HG02970 (cell line): ENCODE results near the gene TC2N.
A peak's percentile ranks its signal among the peaks of the same experiment; 100 is the strongest.
"Not testable (repeated sequence)": the region's sequence is repeated elsewhere in the genome, so short reads cannot be mapped to it uniquely, and the experiment has no call there.

Experiments used
- ATAC-seq: cut with Tn5 transposase; IDR thresholded peaks from one replicate; pipeline ENCODE4 v1.9.1; 2021; ENCODE audit warnings: mild to moderate bottlenecking, moderate library complexity, moderate number of reproducible peaks; ENCODE audit not compliant: unreplicated experiment, low FRiP score

The TC2N gene

GRCh38 chr14:91835920-91836843 is 31.2 kb downstream of the TC2N start:
- peak; percentile 57 for ATAC-seq

- ATAC-seq = peak; percentile 29
These were observed 32.0 kb downstream of the TC2N start for GRCh38 chr14:91835197-91835919.

DNA sequence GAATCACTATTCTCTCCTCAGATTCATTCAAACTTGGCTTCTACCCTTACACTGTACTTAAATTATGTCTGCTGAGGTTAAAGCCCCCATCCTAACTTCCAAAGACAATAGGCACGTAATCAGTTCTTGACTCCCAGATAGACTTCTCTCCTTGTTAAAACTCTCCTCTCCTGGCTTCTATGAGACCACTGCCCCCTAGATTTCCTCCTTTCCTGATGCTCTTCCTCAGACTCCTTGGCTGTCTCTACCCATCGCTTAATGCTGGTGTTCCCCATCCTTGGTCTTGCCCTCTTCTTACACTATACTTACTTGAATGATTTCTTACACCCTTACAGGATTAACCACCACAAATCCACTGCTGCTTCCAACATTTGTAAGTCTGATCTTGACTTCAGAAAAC is 32.8 kb downstream of the TC2N start:
- no peak for ATAC-seq

DNA sequence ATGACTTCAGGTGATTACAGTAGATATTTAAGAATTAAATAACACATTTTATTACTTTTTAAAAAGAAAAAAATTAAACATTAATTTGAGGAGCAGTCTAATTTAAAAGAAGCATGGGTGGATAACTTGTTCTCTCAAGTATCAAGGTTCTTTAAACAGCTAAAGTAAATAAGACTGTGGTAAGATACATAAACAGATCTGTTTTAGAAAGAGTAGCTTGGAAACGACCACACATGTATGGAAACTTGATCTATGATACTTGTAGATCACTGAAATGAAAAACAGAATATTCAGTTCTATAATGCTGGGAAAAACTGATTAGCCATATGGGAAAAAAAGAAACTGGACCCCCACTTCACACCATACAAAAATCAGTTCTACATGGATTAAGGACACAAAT is 36.0 kb downstream of the TC2N start:
- ATAC-seq = no peak

DNA sequence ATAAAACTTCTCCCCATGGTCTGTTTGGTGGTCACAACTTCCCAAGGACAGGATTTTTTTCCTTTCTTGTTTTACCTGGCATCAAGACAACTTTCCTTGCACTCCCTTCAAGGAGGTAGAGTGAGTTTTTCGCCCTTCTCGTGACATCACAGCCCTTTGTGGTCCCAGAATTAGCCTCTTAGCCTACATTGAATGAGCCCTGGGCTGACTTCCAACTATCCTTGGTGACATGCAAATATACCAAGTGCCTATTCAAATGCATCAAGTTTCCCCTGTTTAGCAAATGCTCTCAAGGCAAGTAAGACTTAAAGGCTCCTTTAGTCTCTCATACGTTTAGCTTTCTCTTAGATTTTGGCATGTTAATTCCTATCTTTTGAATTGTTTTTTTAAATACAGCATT is 36.6 kb downstream of the TC2N start:
- peak; percentile 36 for ATAC-seq

DNA sequence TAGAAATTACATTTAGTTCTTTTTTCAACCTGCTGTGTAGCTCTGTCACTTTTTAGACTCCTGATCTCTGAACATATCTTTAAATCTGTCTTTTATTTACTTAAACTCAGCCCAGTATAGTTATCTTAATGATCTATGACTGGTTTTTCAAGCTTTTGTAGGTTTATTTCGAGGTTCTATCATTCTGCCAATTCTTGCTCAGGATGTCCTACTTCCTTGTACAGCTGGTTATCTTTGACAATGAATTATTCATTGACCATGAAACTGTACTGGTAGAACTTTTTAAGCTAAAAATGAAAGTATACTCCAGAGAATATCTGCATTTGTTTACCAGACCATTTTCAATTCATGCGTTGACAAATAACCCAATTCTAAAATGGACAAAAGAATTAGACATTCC is 37.8 kb downstream of the TC2N start:
- no peak for ATAC-seq

DNA sequence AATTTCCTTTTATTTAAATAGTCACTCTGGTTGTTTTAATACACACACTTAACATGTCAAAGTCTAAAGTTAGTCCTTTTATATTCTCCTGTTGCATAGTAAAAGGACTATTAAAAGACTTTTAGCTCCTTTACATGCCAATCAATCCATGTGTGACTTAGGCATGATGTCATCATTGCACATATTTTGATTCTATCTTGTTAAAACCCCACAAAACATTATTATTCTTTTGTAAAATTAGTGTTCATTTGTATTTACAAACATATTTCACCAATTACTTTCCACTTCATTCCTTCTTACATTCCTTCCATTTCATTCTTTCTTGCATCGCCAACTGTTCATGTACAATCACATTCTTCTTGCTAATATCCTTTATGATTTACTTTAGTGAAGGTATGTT is 39.6 kb downstream of the TC2N start:
- ATAC-seq = no peak

- ATAC-seq = no peak
These were observed 49.6 kb downstream of the TC2N start for GRCh38 chr14:91817566-91818325.

DNA sequence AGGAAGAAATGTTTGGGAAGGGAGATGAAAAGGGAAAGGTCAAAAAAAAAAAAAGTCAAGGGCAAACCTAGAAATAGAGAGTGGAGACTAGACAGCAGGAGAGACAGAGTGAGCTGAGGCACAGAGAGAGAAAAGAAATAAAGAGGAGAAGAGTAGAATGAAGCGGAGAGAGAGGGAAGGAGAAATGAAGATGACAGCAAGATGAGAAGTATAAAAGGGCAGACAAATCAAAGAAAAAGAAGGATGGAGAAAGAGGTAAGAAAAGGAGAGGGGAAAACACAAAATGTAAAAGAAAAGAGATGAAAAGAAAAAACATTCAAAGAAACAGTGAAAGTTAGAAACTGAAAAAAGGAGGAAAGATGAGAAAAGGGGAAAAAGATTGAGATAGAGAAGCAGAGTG is 53.0 kb downstream of the TC2N start:
- no peak for ATAC-seq

- ATAC-seq = no peak
These were observed 56.6 kb downstream of the TC2N start for GRCh38 chr14:91810699-91811098.

GRCh38 chr14:91806716-91807115 is 60.6 kb downstream of the TC2N start:
- no peak for ATAC-seq

DNA sequence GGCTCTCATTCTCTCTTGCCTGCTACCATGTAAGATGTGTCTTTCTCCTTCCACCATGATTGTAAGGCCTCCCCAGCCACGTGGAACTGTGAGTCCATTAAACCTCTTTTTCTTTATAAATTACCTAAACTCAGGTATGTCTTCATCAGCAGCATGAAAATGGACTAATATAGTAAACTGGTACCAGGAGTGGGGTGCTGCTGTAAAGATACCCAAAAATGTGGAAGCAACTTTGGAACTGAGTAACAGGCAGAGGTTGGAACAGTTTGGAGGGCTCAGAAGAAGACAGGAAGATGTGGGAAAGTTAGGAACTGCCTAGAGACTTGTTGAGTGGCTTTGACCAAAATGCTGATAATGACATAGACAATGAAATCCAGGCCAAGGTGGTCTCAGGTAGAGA is 61.2 kb downstream of the TC2N start:
- ATAC-seq = not testable (repeated sequence)

DNA sequence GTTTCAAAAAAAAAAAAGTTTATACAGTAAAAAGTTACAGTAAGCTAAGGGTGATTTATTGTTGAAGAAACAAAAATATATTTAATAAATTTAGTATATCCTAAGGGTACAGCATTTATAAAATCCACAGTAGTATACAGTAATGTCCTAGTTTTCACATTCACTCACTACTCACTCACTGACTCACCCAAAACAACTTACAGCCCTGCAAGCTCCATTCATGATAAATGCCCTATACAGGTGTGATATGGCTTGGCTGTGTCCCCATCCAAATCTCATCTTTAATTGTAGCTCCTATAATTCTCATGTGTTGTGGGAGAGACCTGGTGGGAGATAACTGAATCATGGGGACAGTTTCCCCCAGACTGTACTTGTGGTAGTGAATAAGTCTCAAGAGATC is 61.7 kb downstream of the TC2N start:
- no peak for ATAC-seq

DNA sequence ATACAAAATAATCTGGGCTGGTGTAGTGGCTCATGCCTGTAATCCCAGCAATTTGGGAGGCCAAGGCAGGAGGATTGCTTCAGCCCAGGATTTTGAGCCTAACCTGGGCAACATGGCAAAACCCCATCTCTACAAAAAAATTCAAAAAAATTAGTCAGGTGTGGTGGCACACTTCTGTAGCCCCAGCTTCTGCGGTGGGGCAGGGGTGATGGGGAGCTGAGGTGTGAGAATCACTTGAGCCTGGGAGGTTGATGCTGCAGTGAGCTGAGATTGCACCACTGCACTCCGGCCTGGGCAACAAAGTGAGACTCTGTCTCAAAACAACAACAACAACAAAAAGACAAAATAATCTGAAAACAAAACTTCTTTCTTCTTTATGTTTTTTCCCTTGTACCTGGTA is 66.0 kb downstream of the TC2N start:
- ATAC-seq = no peak

GRCh38 chr14:91796617-91797347 is 70.6 kb downstream of the TC2N start:
- no peak for ATAC-seq

DNA sequence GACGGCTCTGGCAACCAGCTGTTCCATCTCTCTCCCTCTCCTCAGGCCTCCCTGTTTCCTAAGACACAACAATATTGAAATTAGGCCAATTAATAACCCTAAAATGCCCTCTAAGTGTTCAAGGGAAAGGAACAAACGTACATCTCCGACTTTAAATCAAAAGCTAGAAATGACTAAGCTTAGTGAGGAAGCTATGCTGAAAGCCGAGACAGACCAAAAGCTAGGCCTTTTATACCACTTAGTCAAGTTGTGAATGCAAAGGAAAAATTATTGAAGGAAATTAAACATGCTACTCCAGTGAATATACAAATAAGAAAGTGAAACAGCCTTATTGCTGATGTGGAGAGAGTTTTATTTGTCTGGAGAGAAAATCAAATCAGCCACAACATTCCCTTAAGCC is 73.6 kb downstream of the TC2N start:
- ATAC-seq = no peak

DNA sequence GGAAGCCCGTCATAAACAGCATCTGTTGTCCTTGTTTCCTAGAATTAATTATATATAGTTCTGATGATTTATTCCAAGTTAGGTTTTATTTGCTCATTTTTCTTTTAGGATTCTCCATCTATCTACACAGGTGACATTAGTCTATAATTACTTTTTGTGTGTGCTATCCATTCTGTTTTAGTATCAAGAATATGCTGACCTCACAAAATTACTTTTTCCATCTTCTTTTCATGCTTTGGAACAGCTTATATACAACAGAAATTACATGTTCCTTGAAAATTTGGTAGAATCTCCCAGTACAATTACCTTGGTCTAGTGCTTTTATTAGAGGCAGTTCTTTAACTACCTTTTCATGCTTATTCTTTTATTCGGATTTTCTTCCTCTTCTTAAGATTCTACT is 81.1 kb downstream of the TC2N start:
- no peak for ATAC-seq

DNA sequence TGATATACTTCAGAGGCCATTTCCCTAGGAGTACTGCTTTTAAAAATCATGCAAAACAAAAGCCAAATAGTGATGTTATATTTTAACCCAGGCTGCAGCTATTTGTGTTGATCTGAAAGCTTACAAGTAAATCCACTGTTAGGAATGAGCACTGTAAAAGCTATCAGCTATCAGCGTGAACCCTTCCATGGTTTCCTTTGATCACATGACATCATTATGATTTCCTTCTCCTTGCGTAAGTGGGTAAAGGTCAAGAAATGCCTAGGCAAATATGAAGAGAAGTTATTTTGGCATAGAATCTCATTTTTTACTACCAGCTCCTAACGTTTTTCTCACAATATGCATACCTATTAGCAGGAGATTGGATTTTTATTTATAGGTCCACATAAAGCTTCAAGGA is 86.9 kb downstream of the TC2N start:
- ATAC-seq = no peak

GRCh38 chr14:91778217-91778616 is 89.1 kb downstream of the TC2N start:
- no peak for ATAC-seq
